Stimulated activated CD4-positive, alpha-beta T cell treated with anti-CD3 and anti-CD28 coated beads, TNF-alpha, amount 100 ng/mL, for 24 hours (primary cell): Measurements from ENCODE around the gene GPATCH3.
"Not testable (repeated sequence)": the region's sequence is repeated elsewhere in the genome, so short reads cannot be mapped to it uniquely, and the experiment has no call there.

Experiments used
- DNase-seq, 3 experiments: peaks; one replicate each; pipeline ENCODE4 v3.0.0-alpha.2; 2020; ENCODE audit warnings: low read depth in 3 of 3

Gene GPATCH3

GRCh38 chr1:26847826-26848225, 52.4 kb downstream of the GPATCH3 start:
- not testable (repeated sequence) for DNase-seq

GRCh38 chr1:26844424-26845196, 55.7 kb downstream of the GPATCH3 start:
- DNase-seq: no peak
